HepG2 (cell line): ENCODE data around the gene CTSA. TPM values are rescaled to one million over a fixed set of nuclear protein-coding genes. Genes with fewer than 3 reads are reported as not detected.

ENCODE experiments used
- CBX5 ChIP-seq: sonication (generic); formaldehyde crosslinking; IDR thresholded peaks from 2 replicates; pipeline ENCODE4 v1.4.0; 2020; ENCODE audit warnings: missing genetic modification reagents, borderline replicate concordance
- GABPA ChIP-seq, 2 experiments: IDR thresholded peaks; 2 replicates each; pipeline ENCODE4 v1.6.1; 2011 to 2016; ENCODE audit warnings: low read depth in 2 of 2, low read length in 1 of 2, missing biosample characterization in 1 of 2, missing genetic modification characterization in 1 of 2
- GTF2F1 ChIP-seq: fragments of 150-350 bp; IDR thresholded peaks from 2 replicates; pipeline ENCODE4 v1.6.1; 2014; ENCODE audit warnings: low read length
- KAT8 ChIP-seq: IDR thresholded peaks from 2 replicates; pipeline ENCODE4 v1.6.1; 2016; ENCODE audit warnings: missing genetic modification reagents, missing compliant biosample characterization
- MEIS2 ChIP-seq: sonication (generic); formaldehyde crosslinking; IDR thresholded peaks from 2 replicates; pipeline ENCODE4 v1.9.0; 2021; ENCODE audit warnings: mild to moderate bottlenecking, missing genetic modification reagents
- SNAPC2 ChIP-seq: sonication (generic); formaldehyde crosslinking; IDR thresholded peaks from 2 replicates; pipeline ENCODE4 v1.8.1; 2022; ENCODE audit warnings: mild to moderate bottlenecking, missing genetic modification reagents
- TFE3 ChIP-seq: IDR thresholded peaks from 2 replicates; pipeline ENCODE4 v1.6.1; 2016
- ZFP37 ChIP-seq: sonication (generic); formaldehyde crosslinking; IDR thresholded peaks from 2 replicates; pipeline ENCODE4 v1.4.0; 2020; ENCODE audit warnings: missing genetic modification reagents, borderline replicate concordance
- ZNF547 ChIP-seq: sonication (generic); formaldehyde crosslinking; IDR thresholded peaks from 2 replicates; pipeline ENCODE4 v1.5.1; 2020; ENCODE audit warnings: mild to moderate bottlenecking, missing genetic modification reagents
- ZNF550 ChIP-seq: sonication (generic); formaldehyde crosslinking; IDR thresholded peaks from 2 replicates; pipeline ENCODE4 v1.4.0; 2020; ENCODE audit warnings: mild to moderate bottlenecking, missing genetic modification reagents, borderline replicate concordance
- ZNF713 ChIP-seq: sonication (generic); formaldehyde crosslinking; IDR thresholded peaks from 2 replicates; pipeline ENCODE4 v1.4.0; 2020; ENCODE audit warnings: mild to moderate bottlenecking, missing genetic modification reagents
- ZNF720 ChIP-seq: sonication (generic); formaldehyde crosslinking; IDR thresholded peaks from 2 replicates; pipeline ENCODE4 v1.4.0; 2020; ENCODE audit warnings: missing genetic modification reagents
- ZNF773 ChIP-seq: sonication (generic); formaldehyde crosslinking; IDR thresholded peaks from 2 replicates; pipeline ENCODE4 v1.4.0; 2020; ENCODE audit warnings: missing genetic modification reagents, borderline replicate concordance
- ZNF883 ChIP-seq: sonication (generic); formaldehyde crosslinking; IDR thresholded peaks from 2 replicates; pipeline ENCODE4 v1.5.1; 2020; ENCODE audit warnings: mild to moderate bottlenecking, missing genetic modification reagents; ENCODE audit errors: not compliant biosample characterization
- ZSCAN22 ChIP-seq: sonication (generic); formaldehyde crosslinking; IDR thresholded peaks from 2 replicates; pipeline ENCODE4 v1.4.0; 2020; ENCODE audit warnings: mild to moderate bottlenecking, missing genetic modification reagents
- polyA plus RNA-seq, 8 experiments: library from polyadenylated mRNA; depleted of rRNA in 3 of 8; stranded (reverse) in 7 of 8; unstranded in 1 of 8; fragments of >200 nt; fragmentation: Illumina TruSeq in 4 of 8; extraction: Trizol in 4 of 8; gene quantifications; 2 replicates each; pipeline versions ENCODE4 v1.2.1 to v1.2.3, GENCODE V29; 2011 to 2016; ENCODE audit warnings: low read depth in 4 of 8, missing spikeins in 1 of 8, mixed read lengths in 1 of 8; ENCODE audit not compliant: insufficient read depth in 1 of 8
- total RNA-seq, 5 experiments: library from RNA; depleted of rRNA; stranded (reverse); fragments of >200 nt; fragmentation: Illumina TruSeq; extraction: Trizol; gene quantifications; 2 replicates each; pipeline ENCODE4 v1.2.3, GENCODE V29; 2016; ENCODE audit warnings: low read depth in 1 of 5
- TF ChIP-seq, protein P1 (sequence below): sonication (generic); formaldehyde crosslinking; IDR thresholded peaks from 2 replicates; pipeline ENCODE4 v1.4.0; 2020; ENCODE audit warnings: mild to moderate bottlenecking, missing genetic modification reagents
- TF ChIP-seq, protein P2 (sequence below): sonication (generic); formaldehyde crosslinking; IDR thresholded peaks from 2 replicates; pipeline ENCODE4 v1.4.0; 2020; ENCODE audit warnings: low read depth, mild to moderate bottlenecking, missing genetic modification reagents
- TF ChIP-seq, protein P3 (sequence below): sonication (generic); formaldehyde crosslinking; IDR thresholded peaks from 2 replicates; pipeline ENCODE4 v1.5.0; 2020; ENCODE audit warnings: missing genetic modification reagents
- TF ChIP-seq, protein P4 (sequence below): sonication (generic); formaldehyde crosslinking; IDR thresholded peaks from 2 replicates; pipeline ENCODE4 v1.8.0; 2022; ENCODE audit warnings: mild to moderate bottlenecking, missing genetic modification reagents, moderate library complexity

CTSA gene
- total and polyA plus RNA-seq, 2 of the 13 experiments (the other 11 are each of a cell fraction or from before 2014, with no cell fraction given) = 202 to 231 TPM

DNA sequence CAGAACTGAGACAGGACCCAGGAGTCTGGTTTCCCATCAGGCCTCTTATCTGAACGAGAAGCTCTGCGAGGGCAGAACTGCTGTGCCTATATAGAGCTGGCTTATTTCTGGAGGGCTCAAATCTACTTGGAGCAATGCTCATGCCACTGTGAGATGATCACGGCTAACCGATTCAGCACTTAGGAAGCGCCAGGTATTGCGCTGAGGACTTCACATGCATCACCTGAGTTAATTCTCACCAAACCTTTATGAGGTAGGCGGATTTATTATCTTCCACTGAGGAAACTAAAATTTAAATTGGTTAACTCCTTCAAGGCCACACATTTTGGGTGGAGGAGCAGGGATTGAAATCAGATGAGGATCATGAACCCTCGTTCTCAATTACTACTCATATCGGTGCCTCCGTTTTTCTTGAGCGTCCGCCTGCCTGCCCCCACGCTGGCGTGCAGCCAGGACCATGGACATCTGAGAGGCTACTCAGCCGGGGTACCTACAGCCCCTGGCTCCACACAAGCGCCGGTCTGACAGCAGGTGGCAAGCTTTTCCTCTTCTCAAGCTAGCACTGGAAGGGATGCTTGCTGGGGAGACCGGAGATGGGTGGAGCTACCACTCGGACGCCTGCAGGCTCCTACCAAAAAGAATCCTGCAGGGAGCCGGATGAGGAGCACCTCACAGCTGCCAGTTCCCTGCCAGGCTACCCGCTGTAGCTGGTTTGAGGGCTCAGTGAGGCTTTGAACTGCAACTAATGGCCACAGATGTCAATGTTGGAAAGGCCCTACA is 42.3 kb downstream of the CTSA start (continued):
- TF ChIP-seq, protein P1, sequence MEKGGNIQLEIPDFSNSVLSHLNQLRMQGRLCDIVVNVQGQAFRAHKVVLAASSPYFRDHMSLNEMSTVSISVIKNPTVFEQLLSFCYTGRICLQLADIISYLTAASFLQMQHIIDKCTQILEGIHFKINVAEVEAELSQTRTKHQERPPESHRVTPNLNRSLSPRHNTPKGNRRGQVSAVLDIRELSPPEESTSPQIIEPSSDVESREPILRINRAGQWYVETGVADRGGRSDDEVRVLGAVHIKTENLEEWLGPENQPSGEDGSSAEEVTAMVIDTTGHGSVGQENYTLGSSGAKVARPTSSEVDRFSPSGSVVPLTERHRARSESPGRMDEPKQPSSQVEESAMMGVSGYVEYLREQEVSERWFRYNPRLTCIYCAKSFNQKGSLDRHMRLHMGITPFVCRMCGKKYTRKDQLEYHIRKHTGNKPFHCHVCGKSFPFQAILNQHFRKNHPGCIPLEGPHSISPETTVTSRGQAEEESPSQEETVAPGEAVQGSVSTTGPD (CRISPR knock-in tag) = no peak
- TF ChIP-seq, protein P2, sequence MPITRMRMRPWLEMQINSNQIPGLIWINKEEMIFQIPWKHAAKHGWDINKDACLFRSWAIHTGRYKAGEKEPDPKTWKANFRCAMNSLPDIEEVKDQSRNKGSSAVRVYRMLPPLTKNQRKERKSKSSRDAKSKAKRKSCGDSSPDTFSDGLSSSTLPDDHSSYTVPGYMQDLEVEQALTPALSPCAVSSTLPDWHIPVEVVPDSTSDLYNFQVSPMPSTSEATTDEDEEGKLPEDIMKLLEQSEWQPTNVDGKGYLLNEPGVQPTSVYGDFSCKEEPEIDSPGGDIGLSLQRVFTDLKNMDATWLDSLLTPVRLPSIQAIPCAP (CRISPR knock-in tag) = no peak
- TF ChIP-seq ZNF550 (peak; percentile 81; the same call in 1 of the 2 replicates), ZNF547 (CRISPR knock-in tag) (0 out of 2 replicates have a peak, but pooled peaks have one; percentile 13), CBX5 (CRISPR knock-in tag) (peak; percentile 88; the same call in 1 of the 2 replicates), TFE3 (no peak), SNAPC2 (CRISPR knock-in tag) (peak; percentile 22; the same call in 1 of the 2 replicates), ZSCAN22 (CRISPR knock-in tag) (no peak; the same call in 1 of the 2 replicates), GTF2F1 (no peak), ZNF883 (CRISPR knock-in tag) (no peak), ZNF720 (no peak), MEIS2 (peak; percentile 72), ZNF713 (0 out of 2 replicates have a peak, but pooled peaks have one; percentile 72), ZFP37 (peak; percentile 77; the same call in 1 of the 2 replicates), GABPA (IDR thresholded peaks at IDR 0.05; ENCODE audit: low read depth, low read length) (no peak), GABPA (CRISPR knock-in tag; IDR thresholded peaks at IDR 0.05; ENCODE audit: low read depth) (no peak), KAT8 (peak; percentile 72), ZNF773 (CRISPR knock-in tag) (no peak)
- TF ChIP-seq, protein P3, sequence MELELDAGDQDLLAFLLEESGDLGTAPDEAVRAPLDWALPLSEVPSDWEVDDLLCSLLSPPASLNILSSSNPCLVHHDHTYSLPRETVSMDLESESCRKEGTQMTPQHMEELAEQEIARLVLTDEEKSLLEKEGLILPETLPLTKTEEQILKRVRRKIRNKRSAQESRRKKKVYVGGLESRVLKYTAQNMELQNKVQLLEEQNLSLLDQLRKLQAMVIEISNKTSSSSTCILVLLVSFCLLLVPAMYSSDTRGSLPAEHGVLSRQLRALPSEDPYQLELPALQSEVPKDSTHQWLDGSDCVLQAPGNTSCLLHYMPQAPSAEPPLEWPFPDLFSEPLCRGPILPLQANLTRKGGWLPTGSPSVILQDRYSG (CRISPR knock-in tag) = 0 out of 2 replicates have a peak, but pooled peaks have one; percentile 71
- TF ChIP-seq, protein P4, sequence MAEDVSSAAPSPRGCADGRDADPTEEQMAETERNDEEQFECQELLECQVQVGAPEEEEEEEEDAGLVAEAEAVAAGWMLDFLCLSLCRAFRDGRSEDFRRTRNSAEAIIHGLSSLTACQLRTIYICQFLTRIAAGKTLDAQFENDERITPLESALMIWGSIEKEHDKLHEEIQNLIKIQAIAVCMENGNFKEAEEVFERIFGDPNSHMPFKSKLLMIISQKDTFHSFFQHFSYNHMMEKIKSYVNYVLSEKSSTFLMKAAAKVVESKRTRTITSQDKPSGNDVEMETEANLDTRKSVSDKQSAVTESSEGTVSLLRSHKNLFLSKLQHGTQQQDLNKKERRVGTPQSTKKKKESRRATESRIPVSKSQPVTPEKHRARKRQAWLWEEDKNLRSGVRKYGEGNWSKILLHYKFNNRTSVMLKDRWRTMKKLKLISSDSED = no peak
